ENCODE measurements around the gene SNCB. TPM values are rescaled to one million over a fixed set of nuclear protein-coding genes. Genes with fewer than 3 reads are reported as not detected.

The SNCB gene
- total and polyA plus RNA-seq, 2 of the 8 experiments (the other 6 are each of a cell fraction or from before 2014, with no cell fraction given) = 4.2 to 5.9 TPM

DNA sequence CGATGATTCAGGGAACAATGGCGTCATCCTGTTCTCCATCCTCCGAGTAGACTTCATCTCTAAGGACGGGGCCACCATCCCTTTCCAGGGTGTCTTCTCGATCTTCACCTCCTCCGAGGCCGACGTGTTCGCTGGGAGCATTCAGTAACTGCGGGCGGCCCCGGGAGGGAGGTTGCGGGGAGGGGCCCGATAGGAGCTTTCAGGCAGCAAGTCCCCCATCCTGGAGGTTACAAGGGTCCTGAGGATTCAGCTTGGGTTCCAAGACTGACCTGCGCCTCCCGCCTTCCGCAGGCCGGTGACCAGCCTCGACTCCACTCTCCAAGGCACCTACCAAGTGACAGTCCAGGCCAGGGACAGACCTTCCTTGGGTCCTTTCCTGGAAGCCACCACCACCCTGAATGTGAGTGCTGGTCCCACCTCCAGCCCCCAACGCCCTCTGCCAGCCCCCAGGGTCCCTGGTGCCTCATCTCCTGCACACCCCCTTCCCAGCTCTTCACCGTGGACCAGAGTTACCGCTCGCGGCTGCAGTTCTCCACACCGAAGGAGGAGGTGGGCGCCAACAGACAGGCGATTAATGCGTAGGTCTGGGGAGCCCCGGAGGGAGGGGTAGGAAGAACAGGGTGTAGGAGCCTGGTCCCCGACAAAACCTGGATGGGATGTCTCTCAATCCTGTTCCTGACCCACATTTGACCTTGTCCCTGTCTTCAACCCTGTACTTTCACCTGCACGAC, 41.1 kb downstream of the SNCB start:
- no peak overlapping the region for H4K5ac ChIP-seq (ENCODE audit: insufficient read length, low read depth, low read length)
- H2AK5ac ChIP-seq (ENCODE audit: low read depth, low read length) = no peak overlapping the region
- H2BK15ac ChIP-seq (ENCODE audit: low read length) = no peak overlapping the region
- H2BK12ac ChIP-seq (ENCODE audit: low read depth, low read length) = no peak overlapping the region
- no peak overlapping the region for H2BK20ac ChIP-seq (ENCODE audit: low read length)
- no peaks in the 10 kb centered on the region for H3K79me1 ChIP-seq (ENCODE audit: low read depth, low read length)
- no peak overlapping the region for H2AFZ ChIP-seq (ENCODE audit: low read length)
- no peak overlapping the region for H3K4ac ChIP-seq (replicated peaks; ENCODE audit: insufficient read length, low read depth, low read length)
- H3K27me3 ChIP-seq (replicated peaks in 1 of 4; ENCODE audit: control insufficient read depth in 3 of 4, extremely low read depth in 1 of 4, insufficient read depth in 3 of 4, low read length in 3 of 4) = no peaks in the 10 kb centered on the region; a peak in 1 of 7 replicates
- no peak overlapping the region for H3K27ac ChIP-seq (ENCODE audit: low read depth, low read length)
- no peak for FAIRE-seq
- H3K4me1 ChIP-seq (replicated peaks in 1 of 4; ENCODE audit: control insufficient read depth in 3 of 4, insufficient read depth in 4 of 4, low read length in 3 of 4) = no peaks in the 10 kb centered on the region
- H3K4me3 ChIP-seq (ENCODE audit: extremely low read depth in 1 of 4, insufficient read depth in 2 of 4, low read depth in 3 of 4, low read length in 4 of 4) = no peak overlapping the region
- peaks cover 19% of the 10 kb centered on the region; the same call in 1 of the 2 replicates for H3K23me2 ChIP-seq (ENCODE audit: low read depth, low read length)
- no peak overlapping the region for H3K14ac ChIP-seq (ENCODE audit: insufficient read length)
- WGBS, 2 experiments (ENCODE audit: extremely low coverage in 1 of 2, insufficient coverage in 1 of 2, insufficient read length in 1 of 2, insufficient replicate concordance in 2 of 2, low coverage in 1 of 2, low lambda C conversion rate in 2 of 2, missing lambda C conversion rate in 1 of 2) = 91% methylated on average over 25 of the region's 31 CpGs; no CpG with 5 or more reads in 1 of the 2 experiments
- no peak overlapping the region for H3K4me2 ChIP-seq (ENCODE audit: insufficient read depth in 1 of 2, low read depth in 2 of 2, low read length in 2 of 2)
- DNase-seq (ENCODE audit: low read depth in 1 of 2, low spot score in 2 of 2) = no peak
- ChIA-PET POLR2A (ENCODE audit: partially characterized antibody) (interaction anchor here (1.0 kb wide), 1 partner anchor 12 kb away, joined by 3 read pairs; no protein-coding TSS in a partner anchor), CTCF (ENCODE audit: partially characterized antibody) (interaction anchor here (0.6 to 1.8 kb wide), 7 partner anchors 8 to 106 kb away, joined by 3 to 9 read pairs (median 5); no protein-coding TSS in a partner anchor)
- H3K36me3 ChIP-seq (ENCODE audit: control insufficient read depth in 2 of 4, insufficient read depth in 4 of 4, low read length in 3 of 4) = no peaks in the 10 kb centered on the region
- H3K23ac ChIP-seq (ENCODE audit: insufficient read length) = no peak overlapping the region
- H3K56ac ChIP-seq (replicated peaks; ENCODE audit: insufficient read length, low read depth, low read length) = no peak overlapping the region
- H4K20me1 ChIP-seq (replicated peaks in 1 of 2; ENCODE audit: control insufficient read depth in 1 of 2, insufficient read depth in 2 of 2, low read length in 2 of 2) = peaks cover 0 to 14% of the 10 kb centered on the region in 2 experiments
- H2BK120ac ChIP-seq (replicated peaks; ENCODE audit: low read depth, low read length) = no peak overlapping the region
- H3K9me3 ChIP-seq (ENCODE audit: insufficient read depth in 2 of 2, low read depth in 1 of 2, low read length in 1 of 2) = peaks cover 17 to 24% of the 10 kb centered on the region in 2 experiments
- no peak overlapping the region for H4K8ac ChIP-seq (ENCODE audit: extremely low read depth, insufficient read depth, low read length)
- H3K18ac ChIP-seq (ENCODE audit: extremely low read depth, low read length) = no peak overlapping the region
- no peak overlapping the region for H4K91ac ChIP-seq (replicated peaks; ENCODE audit: insufficient read length, low read length)
- TF ChIP-seq GABPA (IDR thresholded peaks at IDR 0.05; ENCODE audit: borderline replicate concordance, insufficient read depth, low read length) (no peak), SAP30 (IDR thresholded peaks at IDR 0.05; ENCODE audit: insufficient read depth, insufficient replicate concordance, low read length) (no peak), TEAD4 (IDR thresholded peaks at IDR 0.05; ENCODE audit: low read depth, low read length) (no peak), TCF12 (IDR thresholded peaks at IDR 0.05; ENCODE audit: low read depth, low read length) (no peak), ZNF274 (IDR thresholded peaks at IDR 0.05; ENCODE audit: borderline replicate concordance, extremely low read depth, low read length) (no peak), CBX5 (IDR thresholded peaks at IDR 0.05; ENCODE audit: low read depth, low read length) (no peak), CHD2 (IDR thresholded peaks at IDR 0.05; ENCODE audit: low read length) (no peak), KDM5A (IDR thresholded peaks at IDR 0.05; ENCODE audit: low read length) (no peak), BRCA1 (IDR thresholded peaks at IDR 0.05; ENCODE audit: low read depth, low read length) (no peak), SIN3A (conservative IDR thresholded peaks at IDR 0.05 in 1 of 2, IDR thresholded peaks at IDR 0.05 in 1 of 2; ENCODE audit: low read depth in 1 of 2, low read length in 2 of 2) (no peak), CHD1 (IDR thresholded peaks at IDR 0.05; ENCODE audit: low read depth, low read length) (no peak)
- TF ChIP-seq, protein P1, sequence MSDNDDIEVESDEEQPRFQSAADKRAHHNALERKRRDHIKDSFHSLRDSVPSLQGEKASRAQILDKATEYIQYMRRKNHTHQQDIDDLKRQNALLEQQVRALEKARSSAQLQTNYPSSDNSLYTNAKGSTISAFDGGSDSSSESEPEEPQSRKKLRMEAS (IDR thresholded peaks at IDR 0.05) = no peak
- H3K79me2 ChIP-seq (ENCODE audit: control insufficient read depth in 1 of 2, insufficient read depth in 2 of 2, low read length in 2 of 2) = no peaks in the 10 kb centered on the region
- H3K9ac ChIP-seq (replicated peaks in 1 of 4; ENCODE audit: extremely low read depth in 1 of 4, low read depth in 3 of 4, low read length in 3 of 4) = no peak overlapping the region
- H2BK5ac ChIP-seq (ENCODE audit: low read depth, low read length) = no peak overlapping the region
